ENCODE results near the gene SDSL. TPM values are rescaled to one million over a fixed set of nuclear protein-coding genes. Genes with fewer than 3 reads are reported as not detected.

Gene SDSL
- total RNA-seq, 1 experiment from 2014 or later, result 19.9 TPM

DNA sequence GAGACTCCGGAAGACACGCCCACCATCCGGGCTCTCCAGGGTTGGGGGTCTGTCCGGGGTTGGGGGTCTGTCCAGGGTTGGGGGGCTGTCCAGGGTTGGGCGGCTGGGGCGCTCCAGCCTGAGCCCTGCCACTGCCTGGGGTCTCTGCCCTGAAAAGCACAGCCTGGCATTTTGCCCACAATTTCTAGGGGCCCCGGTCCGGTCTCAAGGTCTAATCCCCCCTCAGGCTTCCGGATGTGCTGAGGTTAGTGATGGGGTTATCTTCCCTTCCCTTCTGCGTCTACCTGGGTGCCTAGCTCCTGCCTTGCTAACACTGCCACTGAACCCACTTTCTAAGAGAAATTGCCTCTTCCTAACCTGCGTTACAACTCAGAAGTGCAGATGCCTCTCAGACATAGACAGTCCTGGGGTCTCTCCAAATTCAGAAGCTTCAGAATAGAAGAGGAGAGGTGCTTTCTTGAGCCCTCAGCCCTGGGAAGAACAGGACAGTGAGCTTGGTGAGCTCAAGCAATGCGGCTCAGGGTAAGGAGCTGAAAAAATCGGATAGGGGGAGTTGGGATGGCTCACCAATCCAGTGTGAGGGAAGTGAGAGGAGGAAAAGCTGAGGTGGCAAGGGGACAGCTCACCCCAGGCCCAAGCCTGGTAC lies 43.8 kb downstream of the SDSL start:
- peaks cover 98% of the 10 kb centered on the region for H3K27me3 Mint-ChIP-seq (ENCODE audit: unreplicated experiment)
- no peaks in the 10 kb centered on the region for H3K36me3 Mint-ChIP-seq (ENCODE audit: insufficient read depth, unreplicated experiment)
- BruUV-seq (replicated peaks), result no TSS peak
- no peak overlapping the region for H3K27ac Mint-ChIP-seq (ENCODE audit: unreplicated experiment)
- TF ChIP-seq, protein P1, sequence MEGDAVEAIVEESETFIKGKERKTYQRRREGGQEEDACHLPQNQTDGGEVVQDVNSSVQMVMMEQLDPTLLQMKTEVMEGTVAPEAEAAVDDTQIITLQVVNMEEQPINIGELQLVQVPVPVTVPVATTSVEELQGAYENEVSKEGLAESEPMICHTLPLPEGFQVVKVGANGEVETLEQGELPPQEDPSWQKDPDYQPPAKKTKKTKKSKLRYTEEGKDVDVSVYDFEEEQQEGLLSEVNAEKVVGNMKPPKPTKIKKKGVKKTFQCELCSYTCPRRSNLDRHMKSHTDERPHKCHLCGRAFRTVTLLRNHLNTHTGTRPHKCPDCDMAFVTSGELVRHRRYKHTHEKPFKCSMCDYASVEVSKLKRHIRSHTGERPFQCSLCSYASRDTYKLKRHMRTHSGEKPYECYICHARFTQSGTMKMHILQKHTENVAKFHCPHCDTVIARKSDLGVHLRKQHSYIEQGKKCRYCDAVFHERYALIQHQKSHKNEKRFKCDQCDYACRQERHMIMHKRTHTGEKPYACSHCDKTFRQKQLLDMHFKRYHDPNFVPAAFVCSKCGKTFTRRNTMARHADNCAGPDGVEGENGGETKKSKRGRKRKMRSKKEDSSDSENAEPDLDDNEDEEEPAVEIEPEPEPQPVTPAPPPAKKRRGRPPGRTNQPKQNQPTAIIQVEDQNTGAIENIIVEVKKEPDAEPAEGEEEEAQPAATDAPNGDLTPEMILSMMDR (IDR thresholded peaks at IDR 0.05; ENCODE audit: unreplicated experiment), result no peak
- peaks cover 23% of the 10 kb centered on the region for H3K4me1 Mint-ChIP-seq (ENCODE audit: low read depth, unreplicated experiment)
- CTCF ChIA-PET, result no interaction called here
- peak overlapping the region; percentile 17 for H3K4me3 Mint-ChIP-seq (ENCODE audit: low read depth, unreplicated experiment)
- intact Hi-C loops (cut with micrococcal nuclease; ENCODE audit: unreplicated experiment), result loop anchor here (10.0 kb wide), 1 partner anchor 259 kb away; no protein-coding TSS in a partner anchor
- no peak for DNase-seq
- H3K9me3 Mint-ChIP-seq (ENCODE audit: low read depth, unreplicated experiment), result peaks cover 3% of the 10 kb centered on the region

GRCh38 chr12:113466454-113467141 lies 44.4 kb downstream of the SDSL start:
- no peak overlapping the region for H3K27ac Mint-ChIP-seq (ENCODE audit: unreplicated experiment)
- BruUV-seq (replicated peaks), result no TSS peak
- no peaks in the 10 kb centered on the region for H3K36me3 Mint-ChIP-seq (ENCODE audit: insufficient read depth, unreplicated experiment)
- H3K4me1 Mint-ChIP-seq (ENCODE audit: low read depth, unreplicated experiment), result peaks cover 23% of the 10 kb centered on the region
- peaks cover 96% of the 10 kb centered on the region for H3K27me3 Mint-ChIP-seq (ENCODE audit: unreplicated experiment)
- H3K4me3 Mint-ChIP-seq (ENCODE audit: low read depth, unreplicated experiment), result peak overlapping the region; percentile 17
- intact Hi-C loops (cut with micrococcal nuclease; ENCODE audit: unreplicated experiment), result loop anchor here (1.0 to 10.0 kb wide), 2 partner anchors 42 to 258 kb away; no protein-coding TSS in a partner anchor
- H3K9me3 Mint-ChIP-seq (ENCODE audit: low read depth, unreplicated experiment), result peaks cover 3% of the 10 kb centered on the region
- TF ChIP-seq, protein P1 (IDR thresholded peaks at IDR 0.05; ENCODE audit: unreplicated experiment), result no peak
- CTCF ChIA-PET, result no interaction called here
- DNase-seq, result no peak

- BruUV-seq (replicated peaks), result no TSS peak
- peaks cover 96% of the 10 kb centered on the region for H3K27me3 Mint-ChIP-seq (ENCODE audit: unreplicated experiment)
- H3K36me3 Mint-ChIP-seq (ENCODE audit: insufficient read depth, unreplicated experiment), result no peaks in the 10 kb centered on the region
- intact Hi-C loops (cut with micrococcal nuclease; ENCODE audit: unreplicated experiment), result loop anchor here (1.0 to 10.0 kb wide), 2 partner anchors 41 to 258 kb away; no protein-coding TSS in a partner anchor
- no peak overlapping the region for H3K27ac Mint-ChIP-seq (ENCODE audit: unreplicated experiment)
- H3K9me3 Mint-ChIP-seq (ENCODE audit: low read depth, unreplicated experiment), result peaks cover 3% of the 10 kb centered on the region
- TF ChIP-seq, protein P1 (IDR thresholded peaks at IDR 0.05; ENCODE audit: unreplicated experiment), result no peak
- CTCF ChIA-PET, result no interaction called here
- peak overlapping the region; percentile 53 for H3K4me3 Mint-ChIP-seq (ENCODE audit: low read depth, unreplicated experiment)
- peaks cover 23% of the 10 kb centered on the region for H3K4me1 Mint-ChIP-seq (ENCODE audit: low read depth, unreplicated experiment)
- DNase-seq, result no peak
Observed at GRCh38 chr12:113467142-113467501, 44.9 kb downstream of the SDSL start.

DNA sequence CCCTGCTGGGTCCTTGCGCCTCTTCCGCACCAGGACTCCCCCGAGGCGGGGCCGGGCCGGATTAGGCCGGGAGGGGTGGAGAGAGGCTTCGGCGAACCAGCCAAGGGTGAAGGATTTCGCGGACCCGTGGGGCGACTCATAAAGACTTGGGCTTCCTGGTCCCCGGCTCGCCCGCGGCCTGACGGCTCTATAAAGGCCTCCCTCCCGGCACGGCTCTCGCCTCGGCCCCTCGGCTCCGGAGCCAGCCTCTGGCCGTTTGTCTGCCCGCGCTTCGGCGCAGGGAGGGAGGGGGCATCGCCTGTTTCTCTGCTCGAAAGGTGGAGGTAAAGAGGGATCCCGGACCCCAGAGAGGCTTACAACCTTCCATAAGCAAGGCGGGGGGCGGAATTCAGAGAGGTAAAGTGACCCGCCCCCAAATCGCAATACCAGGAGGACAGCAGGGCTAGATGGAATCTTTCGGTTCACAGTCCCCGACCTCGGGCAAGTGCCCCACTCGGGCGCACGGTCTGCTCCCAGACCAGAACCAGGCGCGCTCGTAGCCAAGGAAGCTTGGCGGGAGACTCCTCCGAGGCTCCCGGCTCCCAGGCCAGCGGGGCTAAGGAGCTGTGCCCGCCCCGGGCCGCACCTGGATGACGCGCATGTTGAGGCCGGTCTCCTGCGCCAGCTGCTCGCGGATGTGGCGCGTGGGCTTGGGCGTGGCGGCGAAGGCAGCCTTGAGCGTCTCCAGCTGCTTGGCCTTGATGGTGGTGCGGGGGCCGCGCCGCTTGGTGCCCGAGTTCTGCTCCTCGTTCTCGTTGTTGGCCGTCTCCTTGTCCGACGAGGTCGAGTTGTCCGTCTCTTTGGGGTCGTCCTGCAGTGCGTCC lies 45.6 kb downstream of the SDSL start:
- no peaks in the 10 kb centered on the region for H3K36me3 Mint-ChIP-seq (ENCODE audit: insufficient read depth, unreplicated experiment)
- peaks cover 3% of the 10 kb centered on the region for H3K9me3 Mint-ChIP-seq (ENCODE audit: low read depth, unreplicated experiment)
- intact Hi-C loops (cut with micrococcal nuclease; ENCODE audit: unreplicated experiment), result loop anchor here (1.0 to 10.0 kb wide), 2 partner anchors 41 to 257 kb away; no protein-coding TSS in a partner anchor
- peaks cover 96% of the 10 kb centered on the region for H3K27me3 Mint-ChIP-seq (ENCODE audit: unreplicated experiment)
- H3K4me1 Mint-ChIP-seq (ENCODE audit: low read depth, unreplicated experiment), result peaks cover 23% of the 10 kb centered on the region
- H3K4me3 Mint-ChIP-seq (ENCODE audit: low read depth, unreplicated experiment), result peak overlapping the region; percentile 53
- TF ChIP-seq, protein P1 (IDR thresholded peaks at IDR 0.05; ENCODE audit: unreplicated experiment), result no peak
- BruUV-seq (replicated peaks), result no TSS peak
- CTCF ChIA-PET, result no interaction called here
- DNase-seq, result no peak
- H3K27ac Mint-ChIP-seq (ENCODE audit: unreplicated experiment), result no peak overlapping the region

Measured in Calu3 (cell line).